ENCODE measurements around the gene KY. TPM values are rescaled to one million over a fixed set of nuclear protein-coding genes. Genes with fewer than 3 reads are reported as not detected.
"Not testable (repeated sequence)": the region's sequence is repeated elsewhere in the genome, so short reads cannot be mapped to it uniquely, and the experiment has no call there.

The KY gene
- total RNA-seq, 1 donor from 2014 or later, result 12.1 TPM

DNA sequence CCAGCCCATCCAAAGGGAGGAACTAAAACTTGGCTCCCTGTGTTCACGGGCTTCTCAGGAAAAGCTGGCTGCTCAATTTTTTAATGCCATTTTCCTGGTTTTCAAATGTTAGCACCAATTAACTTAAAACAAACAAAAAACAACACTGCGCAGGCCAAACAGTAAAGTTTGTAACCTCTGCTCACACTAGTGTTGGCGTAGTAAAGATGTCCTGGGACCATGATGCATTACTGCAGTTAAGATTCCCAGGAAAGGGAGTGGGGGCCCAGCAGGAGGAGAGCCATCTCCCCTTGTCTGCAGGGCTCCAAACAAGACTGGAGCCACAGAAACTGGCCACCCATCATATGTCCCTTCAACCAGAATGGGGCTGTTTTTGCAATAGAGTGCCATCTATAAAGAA is 74.0 kb downstream of the KY start:
- Histone ChIP-seq H3K27ac (replicated peaks) (no peak overlapping the region), H3K36me3 (no peaks in the 10 kb centered on the region), H3K4me3 (no peak overlapping the region), H3K4me1 (no peaks in the 10 kb centered on the region), H3K9me3 (replicated peaks) (peaks cover 17% of the 10 kb centered on the region), H3K27me3 (ENCODE audit: low read depth) (no peaks in the 10 kb centered on the region)
- TF ChIP-seq, protein P1, sequence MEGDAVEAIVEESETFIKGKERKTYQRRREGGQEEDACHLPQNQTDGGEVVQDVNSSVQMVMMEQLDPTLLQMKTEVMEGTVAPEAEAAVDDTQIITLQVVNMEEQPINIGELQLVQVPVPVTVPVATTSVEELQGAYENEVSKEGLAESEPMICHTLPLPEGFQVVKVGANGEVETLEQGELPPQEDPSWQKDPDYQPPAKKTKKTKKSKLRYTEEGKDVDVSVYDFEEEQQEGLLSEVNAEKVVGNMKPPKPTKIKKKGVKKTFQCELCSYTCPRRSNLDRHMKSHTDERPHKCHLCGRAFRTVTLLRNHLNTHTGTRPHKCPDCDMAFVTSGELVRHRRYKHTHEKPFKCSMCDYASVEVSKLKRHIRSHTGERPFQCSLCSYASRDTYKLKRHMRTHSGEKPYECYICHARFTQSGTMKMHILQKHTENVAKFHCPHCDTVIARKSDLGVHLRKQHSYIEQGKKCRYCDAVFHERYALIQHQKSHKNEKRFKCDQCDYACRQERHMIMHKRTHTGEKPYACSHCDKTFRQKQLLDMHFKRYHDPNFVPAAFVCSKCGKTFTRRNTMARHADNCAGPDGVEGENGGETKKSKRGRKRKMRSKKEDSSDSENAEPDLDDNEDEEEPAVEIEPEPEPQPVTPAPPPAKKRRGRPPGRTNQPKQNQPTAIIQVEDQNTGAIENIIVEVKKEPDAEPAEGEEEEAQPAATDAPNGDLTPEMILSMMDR (IDR thresholded peaks at IDR 0.05; ENCODE audit: borderline replicate concordance), result no peak
- no peak for DNase-seq
- intact Hi-C loops (cut with micrococcal nuclease), result no loop called here

DNA sequence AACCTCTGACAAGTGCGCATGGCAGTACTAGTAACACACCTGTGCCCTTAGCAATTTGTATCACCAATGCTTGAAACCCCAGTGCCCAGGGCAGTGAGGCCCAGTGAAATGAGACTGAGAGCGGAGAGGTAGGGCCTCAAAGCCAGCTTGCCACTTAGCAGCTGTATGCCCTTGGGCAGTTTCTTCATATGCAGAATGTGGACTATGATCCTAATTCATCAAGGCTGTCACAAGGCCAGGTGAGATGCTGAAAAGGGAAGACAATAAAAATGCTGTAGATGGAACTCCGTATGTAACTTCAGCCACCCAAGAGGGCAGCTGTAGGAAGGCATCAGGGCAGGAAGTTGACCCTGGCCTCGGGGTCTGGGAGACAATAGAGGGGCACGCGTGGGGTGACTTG is 74.4 kb downstream of the KY start:
- no peaks in the 10 kb centered on the region for H3K36me3 ChIP-seq
- intact Hi-C loops (cut with micrococcal nuclease), result no loop called here
- H3K9me3 ChIP-seq (replicated peaks), result peaks cover 17% of the 10 kb centered on the region
- DNase-seq, result no peak
- H3K27me3 ChIP-seq (ENCODE audit: low read depth), result no peaks in the 10 kb centered on the region
- TF ChIP-seq, protein P1 (IDR thresholded peaks at IDR 0.05; ENCODE audit: borderline replicate concordance), result no peak
- H3K4me1 ChIP-seq, result no peaks in the 10 kb centered on the region
- H3K4me3 ChIP-seq, result no peak overlapping the region
- no peak overlapping the region for H3K27ac ChIP-seq (replicated peaks)

DNA sequence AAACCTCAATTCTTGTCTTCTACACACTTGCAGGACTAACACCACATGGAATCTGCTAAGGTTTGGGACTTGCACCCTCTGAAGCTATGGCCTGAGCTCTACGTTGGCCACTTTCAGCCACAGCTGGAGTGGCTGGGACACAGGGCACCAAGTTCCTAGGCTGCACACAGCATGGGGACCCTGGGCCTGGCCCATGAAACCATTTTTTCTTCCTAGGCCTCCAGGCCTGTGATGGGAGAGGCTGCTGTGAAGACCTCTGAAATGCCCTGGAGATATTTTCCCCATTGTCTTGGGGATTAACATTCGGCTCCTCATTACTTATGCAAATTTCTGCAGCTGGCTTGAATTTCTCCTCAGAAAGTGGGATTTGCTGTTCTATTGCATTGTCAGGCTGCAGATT is 80.9 kb downstream of the KY start:
- intact Hi-C loops (cut with micrococcal nuclease); H3K4me1 ChIP-seq; H3K27me3 ChIP-seq (ENCODE audit: low read depth); H3K27ac ChIP-seq (replicated peaks); DNase-seq; H3K4me3 ChIP-seq; H3K36me3 ChIP-seq: not testable (repeated sequence)
- peaks cover 24% of the 10 kb centered on the region for H3K9me3 ChIP-seq (replicated peaks)

DNA sequence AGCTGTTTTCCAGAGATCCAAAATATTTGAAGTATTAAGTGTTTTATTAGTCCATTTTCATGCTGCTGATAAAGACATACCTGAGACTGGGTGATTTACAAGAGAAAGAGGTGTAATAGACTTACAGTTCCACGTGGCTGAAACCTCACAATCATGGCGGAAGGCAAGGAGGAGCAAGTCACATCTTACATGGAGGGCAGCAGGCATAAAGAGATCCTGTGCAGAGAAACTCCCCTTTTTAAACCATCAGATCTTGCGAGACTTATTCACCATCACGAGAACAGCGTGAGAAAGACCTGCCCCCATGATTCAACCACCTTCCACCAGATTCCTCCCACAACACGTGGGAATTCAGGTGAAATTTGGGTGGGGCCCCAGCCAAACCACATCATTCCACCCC is 82.0 kb downstream of the KY start:
- no peak overlapping the region for H3K4me3 ChIP-seq
- H3K4me1 ChIP-seq, result no peaks in the 10 kb centered on the region
- no peaks in the 10 kb centered on the region for H3K27me3 ChIP-seq (ENCODE audit: low read depth)
- DNase-seq, result no peak
- intact Hi-C loops (cut with micrococcal nuclease), result no loop called here
- peaks cover 24% of the 10 kb centered on the region for H3K9me3 ChIP-seq (replicated peaks)
- TF ChIP-seq, protein P1 (IDR thresholded peaks at IDR 0.05; ENCODE audit: borderline replicate concordance), result no peak
- H3K36me3 ChIP-seq, result peaks cover 2% of the 10 kb centered on the region
- no peak overlapping the region for H3K27ac ChIP-seq (replicated peaks)

DNA sequence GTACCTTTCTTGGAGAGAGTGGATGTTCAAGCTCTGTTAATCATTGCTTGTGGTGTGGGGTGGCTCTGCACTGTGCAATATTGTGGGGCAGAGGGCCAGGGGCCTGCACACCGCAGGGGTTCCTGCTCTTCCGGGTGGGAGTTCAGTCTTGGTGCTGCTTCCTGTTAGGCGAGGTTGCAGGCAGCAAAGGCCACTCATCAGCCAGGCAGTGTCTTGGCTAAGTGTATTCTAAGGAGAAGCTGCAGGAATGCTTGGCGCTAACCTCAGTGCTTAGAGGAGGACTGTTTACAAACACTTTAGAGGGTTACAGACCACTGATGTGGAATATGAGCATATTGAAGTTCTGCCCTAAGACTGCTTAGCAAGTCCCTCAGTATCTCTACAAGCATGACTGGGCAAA is 83.2 kb downstream of the KY start:
- no peaks in the 10 kb centered on the region for H3K27me3 ChIP-seq (ENCODE audit: low read depth)
- H3K9me3 ChIP-seq (replicated peaks), result peaks cover 12% of the 10 kb centered on the region
- no peak overlapping the region for H3K4me3 ChIP-seq
- peaks cover 11% of the 10 kb centered on the region for H3K36me3 ChIP-seq
- TF ChIP-seq, protein P1 (IDR thresholded peaks at IDR 0.05; ENCODE audit: borderline replicate concordance), result no peak
- no peak for DNase-seq
- no peak overlapping the region for H3K27ac ChIP-seq (replicated peaks)
- no peaks in the 10 kb centered on the region for H3K4me1 ChIP-seq
- intact Hi-C loops (cut with micrococcal nuclease), result no loop called here

DNA sequence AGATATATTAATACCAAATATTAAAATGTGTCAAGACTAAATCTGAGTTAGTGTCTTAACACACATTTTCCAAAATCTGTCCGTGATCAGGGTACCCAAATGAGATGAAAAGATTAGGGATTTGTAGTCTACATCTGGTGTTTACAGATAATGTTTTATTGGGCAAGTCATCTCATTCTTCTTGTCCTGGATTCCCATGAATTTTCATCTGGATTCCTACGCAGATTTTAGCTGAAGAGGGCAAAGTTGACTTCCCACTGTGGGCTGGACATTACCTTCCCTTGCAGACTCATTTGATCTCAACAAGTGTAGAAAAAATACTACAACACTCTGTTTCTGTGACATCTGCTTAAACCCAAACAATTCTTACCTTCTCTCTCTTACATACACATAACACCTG is 85.8 kb downstream of the KY start:
- no peaks in the 10 kb centered on the region for H3K4me1 ChIP-seq
- H3K27me3 ChIP-seq (ENCODE audit: low read depth), result no peaks in the 10 kb centered on the region
- DNase-seq, result no peak
- H3K36me3 ChIP-seq, result peaks cover 30% of the 10 kb centered on the region
- intact Hi-C loops (cut with micrococcal nuclease), result no loop called here
- TF ChIP-seq, protein P1 (IDR thresholded peaks at IDR 0.05; ENCODE audit: borderline replicate concordance), result no peak
- H3K4me3 ChIP-seq, result no peak overlapping the region
- H3K9me3 ChIP-seq (replicated peaks), result peaks cover 3% of the 10 kb centered on the region
- no peak overlapping the region for H3K27ac ChIP-seq (replicated peaks)

Data from left ventricle myocardium inferior (tissue), 1 donor.